ENCODE data around the gene LSM7.

- TF ChIP-seq CTCF (IDR thresholded peaks at IDR 0.05) (no peak), POLR2AphosphoS5 (IDR thresholded peaks at IDR 0.05) (no peak)
These were observed 18.5 kb downstream of the LSM7 start for GRCh38 chr19:2309734-2310362.

Measured in breast epithelium (tissue), 3 donors.